ENCODE data around the gene EPN3. TPM values are rescaled to one million over a fixed set of nuclear protein-coding genes. Genes with fewer than 3 reads are reported as not detected.

Gene EPN3
- total RNA-seq, 3 donors from 2014 or later: 16.2 to 40.0 (median 27.4) TPM

- Histone ChIP-seq H3K4me3 (no peak overlapping the region), H3K4me1 (ENCODE audit: low read depth) (peaks cover 3% of the 10 kb centered on the region), H3K36me3 (ENCODE audit: low read depth) (no peaks in the 10 kb centered on the region), H3K9me3 (no peaks in the 10 kb centered on the region)
- intact Hi-C loops (cut with DNase I, micrococcal nuclease): no loop called here
- DNase-seq: no peak
- no peak for TF ChIP-seq CTCF (IDR thresholded peaks at IDR 0.05)
- ATAC-seq: no peak
Measured at GRCh38 chr17:50513495-50513894, 19.0 kb upstream of the EPN3 start.

DNA sequence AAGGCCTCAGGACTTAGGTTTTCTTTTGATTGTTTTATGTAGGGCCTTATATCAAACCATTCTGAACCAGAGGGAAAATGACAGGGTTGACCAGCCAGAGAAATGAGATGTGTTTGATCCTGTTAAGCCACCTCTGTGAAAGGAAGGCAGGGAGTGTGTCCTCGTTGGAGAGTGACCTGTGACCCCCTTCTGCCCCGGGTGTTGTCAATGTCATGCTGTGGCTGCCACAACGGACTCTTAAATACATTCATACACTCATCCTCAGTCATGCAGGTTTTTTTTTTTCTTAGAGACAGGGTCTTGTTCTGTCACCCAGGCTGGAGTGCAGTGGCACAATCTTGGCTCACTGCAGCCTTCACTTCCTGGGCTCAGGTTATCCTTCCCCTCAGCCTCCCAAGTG lies 18.1 kb upstream of the EPN3 start:
- no peak overlapping the region for H3K4me3 ChIP-seq
- ATAC-seq (no peak), DNase-seq (peak in 1 of 3 donors; percentile 10)
- TF ChIP-seq CTCF (IDR thresholded peaks at IDR 0.05): no peak
- H3K4me1 ChIP-seq (ENCODE audit: low read depth): peaks cover 3% of the 10 kb centered on the region
- H3K36me3 ChIP-seq (ENCODE audit: low read depth): no peaks in the 10 kb centered on the region
- H3K9me3 ChIP-seq: no peaks in the 10 kb centered on the region
- intact Hi-C loops (cut with DNase I, micrococcal nuclease): no loop called here

DNA sequence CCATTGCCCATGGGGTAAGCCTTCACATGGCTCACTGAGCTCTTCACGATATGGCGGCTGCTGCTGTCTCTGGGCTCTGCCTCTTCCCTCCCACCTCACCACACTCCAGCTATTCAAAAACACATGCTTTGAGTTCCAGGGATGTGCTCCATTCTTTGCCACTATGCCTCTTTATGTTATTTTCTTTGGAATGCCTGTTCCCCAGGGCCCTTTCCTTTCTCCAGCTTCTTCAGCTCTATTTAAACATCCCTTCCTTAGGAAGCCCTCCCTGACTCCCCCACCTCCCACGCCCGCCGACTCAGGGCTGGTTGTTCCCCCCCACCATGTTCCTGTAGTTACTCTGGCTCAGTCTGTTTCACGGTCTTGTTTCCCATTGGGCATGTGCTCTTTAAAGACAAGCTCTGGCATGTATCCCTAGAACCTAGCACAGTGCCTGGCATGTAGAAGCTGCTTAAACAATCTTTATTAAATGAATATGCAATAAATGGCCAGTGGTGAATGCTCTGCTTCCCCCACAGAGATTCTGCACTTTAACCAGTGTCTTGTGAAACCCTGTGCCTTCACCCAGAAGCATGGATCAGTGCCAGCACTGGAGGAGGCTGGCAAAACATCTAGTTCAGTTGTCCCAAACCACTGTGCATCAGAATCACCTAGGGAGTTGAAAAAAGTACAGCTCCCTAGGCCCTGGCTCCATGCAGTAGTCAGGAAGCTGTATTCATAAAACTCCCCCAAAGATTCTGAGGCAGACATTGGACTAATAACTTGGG lies 17.4 kb upstream of the EPN3 start:
- Histone ChIP-seq H3K36me3 (ENCODE audit: low read depth) (no peaks in the 10 kb centered on the region), H3K4me3 (no peak overlapping the region), H3K4me1 (ENCODE audit: low read depth) (peaks cover 3% of the 10 kb centered on the region), H3K9me3 (no peaks in the 10 kb centered on the region)
- TF ChIP-seq CTCF (IDR thresholded peaks at IDR 0.05): no peak
- intact Hi-C loops (cut with DNase I, micrococcal nuclease): no loop called here
- DNase-seq (peak in 1 of 3 donors; percentile 31), ATAC-seq (no peak)

DNA sequence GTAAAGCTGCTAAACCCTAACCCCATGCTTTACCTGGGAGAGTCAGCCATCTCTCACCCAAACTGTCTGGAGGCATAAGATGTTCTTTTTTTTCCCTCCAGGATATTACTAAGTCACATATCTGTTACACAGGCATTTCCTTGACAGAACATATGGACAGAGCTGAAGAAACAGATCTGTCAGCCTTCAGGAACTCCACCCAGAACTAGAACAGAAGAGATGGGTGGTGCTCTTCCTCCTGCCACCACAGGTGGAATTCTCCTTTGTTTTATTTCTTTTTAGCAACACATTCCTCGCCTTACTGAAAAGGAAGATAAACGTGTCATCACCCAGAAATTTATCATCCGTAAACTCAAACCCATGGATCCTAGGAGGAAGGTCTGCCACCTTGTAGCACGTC lies 15.5 kb upstream of the EPN3 start:
- TF ChIP-seq CTCF (IDR thresholded peaks at IDR 0.05): no peak
- no peaks in the 10 kb centered on the region for H3K9me3 ChIP-seq
- H3K4me3 ChIP-seq: no peak overlapping the region
- ATAC-seq: peak; percentile 65
- DNase-seq: no peak
- intact Hi-C loops (cut with DNase I, micrococcal nuclease): no loop called here
- H3K36me3 ChIP-seq (ENCODE audit: low read depth): no peaks in the 10 kb centered on the region
- H3K4me1 ChIP-seq (ENCODE audit: low read depth): peaks cover 3% of the 10 kb centered on the region

DNA sequence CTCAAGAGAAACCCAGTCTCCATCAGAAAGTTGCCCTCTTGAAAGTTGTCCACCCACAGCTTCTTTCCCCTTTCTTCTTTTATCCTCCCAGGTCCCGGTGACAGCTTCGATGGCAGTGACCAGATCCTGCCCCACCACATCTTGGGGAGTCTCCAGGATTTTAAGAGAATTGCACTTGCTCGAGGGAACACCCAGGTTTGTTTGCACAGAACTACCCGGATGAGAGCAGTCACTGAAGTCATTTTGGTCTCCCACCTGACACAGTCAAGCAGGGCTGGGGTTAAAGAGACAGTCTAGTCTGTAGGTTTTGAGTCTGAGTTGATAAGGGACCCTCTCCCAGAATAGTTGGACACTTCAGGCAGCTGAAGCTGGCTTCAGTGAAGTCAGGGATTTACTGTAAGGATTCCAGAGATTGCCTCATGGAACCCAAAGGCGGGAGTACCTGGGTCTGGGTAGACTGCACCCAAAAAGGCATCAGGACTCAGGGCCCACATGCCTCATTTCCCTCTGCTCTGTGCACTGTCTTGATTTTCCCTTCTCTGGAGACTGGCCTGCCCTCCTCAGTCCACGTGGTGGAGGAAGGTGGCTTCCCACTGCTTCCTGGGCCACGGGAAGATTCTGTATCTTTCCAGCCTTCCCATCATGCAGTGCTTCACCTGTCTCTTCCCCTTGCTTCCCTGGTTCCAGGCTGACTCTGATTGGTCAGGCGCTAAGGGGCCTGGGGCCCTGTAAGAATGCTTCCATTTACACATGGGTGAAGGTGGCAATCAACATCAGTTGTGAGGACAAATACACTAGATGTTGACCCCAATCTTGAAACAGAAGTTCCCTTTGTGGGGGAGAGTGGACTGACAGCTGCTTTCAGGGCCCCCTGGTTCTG lies 14.8 kb upstream of the EPN3 start:
- Histone ChIP-seq H3K9me3 (no peaks in the 10 kb centered on the region), H3K4me3 (no peak overlapping the region), H3K4me1 (ENCODE audit: low read depth) (peaks cover 3% of the 10 kb centered on the region), H3K36me3 (ENCODE audit: low read depth) (no peaks in the 10 kb centered on the region)
- TF ChIP-seq CTCF (IDR thresholded peaks at IDR 0.05): no peak
- peak; percentile 57 for ATAC-seq
- no peak for DNase-seq
- intact Hi-C loops (cut with DNase I, micrococcal nuclease): no loop called here

Data from mucosa of descending colon (tissue), 3 donors.